GM18517 (cell line): ENCODE measurements around the gene ALG10B.
"Not testable (repeated sequence)": the region's sequence is repeated elsewhere in the genome, so short reads cannot be mapped to it uniquely, and the experiment has no call there.

ENCODE experiments used
- ATAC-seq: cut with Tn5 transposase; IDR thresholded peaks from one replicate; pipeline ENCODE4 v1.9.1; 2021; ENCODE audit warnings: mild to moderate bottlenecking, moderate library complexity; ENCODE audit not compliant: unreplicated experiment

The ALG10B gene, protein sequence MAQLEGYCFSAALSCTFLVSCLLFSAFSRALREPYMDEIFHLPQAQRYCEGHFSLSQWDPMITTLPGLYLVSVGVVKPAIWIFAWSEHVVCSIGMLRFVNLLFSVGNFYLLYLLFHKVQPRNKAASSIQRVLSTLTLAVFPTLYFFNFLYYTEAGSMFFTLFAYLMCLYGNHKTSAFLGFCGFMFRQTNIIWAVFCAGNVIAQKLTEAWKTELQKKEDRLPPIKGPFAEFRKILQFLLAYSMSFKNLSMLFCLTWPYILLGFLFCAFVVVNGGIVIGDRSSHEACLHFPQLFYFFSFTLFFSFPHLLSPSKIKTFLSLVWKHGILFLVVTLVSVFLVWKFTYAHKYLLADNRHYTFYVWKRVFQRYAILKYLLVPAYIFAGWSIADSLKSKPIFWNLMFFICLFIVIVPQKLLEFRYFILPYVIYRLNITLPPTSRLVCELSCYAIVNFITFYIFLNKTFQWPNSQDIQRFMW

DNA sequence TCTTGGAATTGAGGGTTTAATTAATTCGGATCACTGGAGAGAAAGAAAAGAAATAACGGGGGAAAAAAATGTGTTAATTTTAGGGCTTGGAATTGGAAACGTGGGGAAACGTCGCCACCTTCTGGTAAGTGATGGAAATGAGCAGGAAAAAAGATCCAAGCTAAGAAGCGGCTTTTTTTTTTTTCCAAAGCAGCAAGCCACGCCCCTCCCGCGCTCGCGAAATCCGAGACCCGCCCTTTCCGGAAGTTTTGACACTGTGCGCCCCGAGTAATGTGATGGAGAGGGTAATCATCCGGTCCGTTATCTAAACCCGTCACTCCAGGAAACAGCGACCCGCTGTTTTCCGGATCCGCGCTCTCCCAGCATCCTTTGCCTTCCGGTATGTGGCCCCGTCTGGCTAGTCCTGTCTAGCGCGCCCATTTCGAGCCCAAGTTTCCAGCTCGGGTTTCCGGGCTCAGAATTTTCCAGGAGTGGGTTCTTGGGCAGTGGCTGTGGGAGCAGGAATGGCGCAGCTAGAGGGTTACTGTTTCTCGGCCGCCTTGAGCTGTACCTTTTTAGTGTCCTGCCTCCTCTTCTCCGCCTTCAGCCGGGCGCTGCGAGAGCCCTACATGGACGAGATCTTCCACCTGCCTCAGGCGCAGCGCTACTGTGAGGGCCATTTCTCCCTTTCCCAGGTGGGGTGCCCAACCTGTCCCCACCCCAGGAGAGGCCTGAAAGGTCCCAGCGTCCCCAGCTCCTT, at the start of gene ALG10B:
Gene ALG10B, plus strand, starts transcription at position 384 of the 739 bp plus-strand sequence. Its CDS starts 120 bp downstream, at position 504.
- peak; percentile 99 for ATAC-seq

DNA sequence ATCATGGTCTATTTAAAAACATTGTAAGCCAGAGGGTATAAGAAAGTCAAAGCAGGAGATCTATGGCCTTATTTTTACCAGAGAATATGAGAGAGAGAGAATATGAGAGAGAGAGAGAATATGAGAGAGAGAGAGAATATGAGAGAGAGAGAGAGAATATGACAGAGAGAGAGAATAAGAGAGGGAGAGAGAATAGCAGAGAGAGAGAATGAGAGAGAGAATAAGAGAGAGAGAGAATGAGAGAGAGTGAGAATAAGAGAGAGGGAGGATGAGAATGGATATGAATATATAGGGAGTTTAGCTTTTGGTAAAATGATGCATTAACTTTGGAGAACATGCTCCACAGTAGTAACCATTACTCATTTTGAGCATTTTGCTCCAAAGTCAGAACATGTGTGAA, 48.0 kb upstream of the ALG10B start:
- ATAC-seq: no peak

DNA sequence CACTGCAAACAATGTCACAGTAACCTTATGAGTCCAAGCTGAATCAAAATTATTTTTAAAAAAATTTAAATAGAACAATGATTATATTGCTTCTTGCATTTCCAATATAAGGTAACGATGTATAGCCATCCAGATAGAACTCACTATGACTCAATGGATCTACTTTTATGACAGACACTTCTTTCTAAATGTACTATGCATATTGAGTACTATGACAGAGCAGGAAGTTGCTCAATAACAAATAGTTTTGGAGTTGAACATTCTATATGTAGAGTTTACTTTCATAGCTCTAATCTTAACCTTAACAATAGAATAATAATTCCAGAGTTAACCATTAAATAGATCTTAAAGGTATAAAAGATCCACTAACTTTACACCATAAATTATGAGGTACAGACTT, 46.7 kb upstream of the ALG10B start:
- no peak for ATAC-seq

DNA sequence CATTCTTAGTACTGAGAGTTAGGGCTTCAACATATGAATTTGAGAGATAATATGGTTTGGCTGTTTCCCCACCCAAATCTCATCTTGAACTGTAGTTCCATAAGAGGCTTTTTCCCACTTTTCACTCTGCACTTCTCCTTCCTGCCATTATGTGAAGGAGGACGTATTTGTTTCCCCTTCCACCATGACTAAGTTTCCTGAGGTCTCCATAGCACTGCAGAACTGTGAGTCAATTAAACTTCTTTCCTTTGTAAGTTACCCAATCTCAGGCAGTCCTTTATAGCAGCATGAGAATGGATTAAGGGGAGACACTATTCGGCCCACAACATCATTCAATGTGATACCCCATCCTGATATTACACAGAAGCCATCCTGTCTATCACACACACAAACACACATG, 36.8 kb upstream of the ALG10B start:
- no peak for ATAC-seq

DNA sequence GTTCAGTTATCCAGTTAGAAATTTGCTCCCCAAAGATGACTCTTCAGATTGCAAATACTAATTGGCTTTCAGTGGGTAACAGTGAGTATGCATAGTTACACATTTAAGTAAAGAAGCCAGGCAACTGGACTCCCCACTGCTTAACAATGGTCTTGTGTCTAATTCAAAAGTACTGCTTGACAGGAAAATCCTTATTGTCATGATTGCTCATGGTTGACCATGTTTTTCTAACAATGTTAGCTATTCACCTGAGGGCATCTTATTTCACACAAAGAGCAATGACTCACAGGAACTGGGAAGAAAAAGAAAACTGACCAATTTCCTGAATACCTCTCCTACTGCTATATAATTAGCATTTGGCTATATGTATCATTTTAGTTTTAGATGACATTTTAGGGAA, 33.7 kb upstream of the ALG10B start:
- ATAC-seq: no peak

DNA sequence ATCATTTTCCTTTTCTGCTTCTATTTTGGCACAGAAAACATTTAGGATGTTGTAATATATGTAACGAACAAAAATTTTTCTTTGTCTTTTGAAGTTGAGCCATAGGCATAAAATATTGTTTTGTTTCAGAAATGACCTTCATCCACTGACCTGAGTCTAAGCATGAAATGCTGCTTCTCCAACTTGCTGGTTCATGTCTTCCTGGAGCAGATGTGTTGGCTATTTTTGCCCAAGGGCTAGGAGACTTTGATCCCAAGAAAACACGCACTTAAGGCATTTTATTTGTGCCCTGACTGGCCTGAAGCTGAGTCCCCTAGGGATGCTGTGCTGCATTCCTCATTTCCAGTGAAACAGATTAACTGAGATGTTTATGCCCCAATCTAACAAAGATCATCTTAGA, 27.2 kb upstream of the ALG10B start:
- no peak for ATAC-seq

DNA sequence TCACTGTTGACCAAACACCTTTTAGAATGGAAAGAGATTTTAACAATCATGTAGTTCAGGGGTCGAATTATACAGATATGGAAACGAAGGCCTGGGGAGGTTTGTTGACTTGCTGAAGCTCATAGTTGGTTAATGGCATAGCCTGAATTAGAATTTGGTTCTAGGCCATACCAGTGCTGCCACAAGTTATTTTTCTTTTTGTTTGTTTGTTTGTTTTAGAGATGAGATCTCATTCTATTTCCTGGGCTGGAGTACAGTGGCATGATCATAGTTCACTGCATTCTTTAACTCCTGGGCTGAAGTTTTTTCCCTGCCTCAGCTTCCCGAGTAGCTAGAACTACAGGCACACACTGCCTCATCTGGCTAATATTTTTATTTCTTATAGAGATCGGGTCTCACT, 25.4 kb upstream of the ALG10B start:
- no peak for ATAC-seq

DNA sequence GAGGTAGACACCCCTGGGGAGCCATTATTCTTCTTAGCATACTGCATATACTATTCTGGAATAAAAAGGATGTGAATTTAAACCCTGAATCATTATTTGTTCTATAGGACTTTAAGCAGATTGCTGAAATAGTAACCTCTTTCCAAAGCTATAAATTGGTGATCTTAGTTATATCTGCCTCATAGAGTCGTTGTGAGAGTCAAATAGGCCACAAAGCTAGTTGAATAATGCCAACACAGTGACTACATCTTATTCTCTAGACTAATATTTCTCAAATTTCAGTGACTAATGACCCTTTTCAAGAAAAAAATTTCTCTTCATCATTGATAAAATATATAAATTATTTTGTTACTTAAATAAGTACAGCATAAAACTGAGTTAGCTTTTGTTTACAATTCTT, 13.6 kb upstream of the ALG10B start:
- not testable (repeated sequence) for ATAC-seq

DNA sequence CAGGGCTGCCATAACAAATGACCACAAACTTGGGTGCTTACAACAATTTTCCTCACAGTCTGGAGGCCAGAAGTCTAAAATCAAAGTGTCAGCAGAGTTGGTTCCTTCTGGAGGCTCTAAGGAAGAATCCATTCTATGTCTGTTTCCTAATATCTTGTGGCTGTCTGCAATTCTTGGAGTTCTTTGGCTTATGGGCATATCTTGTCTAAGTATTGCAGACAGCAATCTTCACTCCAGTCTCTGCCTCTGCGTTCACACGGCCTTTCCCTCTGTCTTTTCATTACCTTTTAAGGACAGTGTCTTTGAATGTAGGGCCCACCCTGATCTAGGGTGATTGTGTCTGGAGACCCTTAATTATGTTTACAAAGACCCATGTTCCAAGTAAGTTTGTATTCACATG, 5.4 kb downstream of the ALG10B start:
- ATAC-seq: not testable (repeated sequence)

DNA sequence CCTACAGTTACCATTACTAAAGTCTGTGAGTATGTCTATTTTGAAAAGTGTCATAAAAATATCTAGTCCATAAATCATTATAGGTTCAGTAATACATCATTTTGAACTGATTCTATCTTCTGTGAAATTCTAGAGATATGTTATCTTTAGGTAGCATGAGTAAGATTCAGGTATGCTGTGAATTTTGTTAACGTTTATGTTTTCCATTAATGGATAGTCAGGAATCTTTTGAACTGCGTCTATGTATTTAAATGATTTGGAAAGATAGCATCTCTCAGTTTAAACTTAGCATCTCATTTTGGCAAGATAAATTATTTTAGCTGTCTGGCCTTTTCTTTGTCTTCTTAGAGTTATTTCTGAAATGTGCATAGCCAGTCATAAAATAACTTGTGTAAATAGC, 8.3 kb downstream of the ALG10B start:
- no peak for ATAC-seq

DNA sequence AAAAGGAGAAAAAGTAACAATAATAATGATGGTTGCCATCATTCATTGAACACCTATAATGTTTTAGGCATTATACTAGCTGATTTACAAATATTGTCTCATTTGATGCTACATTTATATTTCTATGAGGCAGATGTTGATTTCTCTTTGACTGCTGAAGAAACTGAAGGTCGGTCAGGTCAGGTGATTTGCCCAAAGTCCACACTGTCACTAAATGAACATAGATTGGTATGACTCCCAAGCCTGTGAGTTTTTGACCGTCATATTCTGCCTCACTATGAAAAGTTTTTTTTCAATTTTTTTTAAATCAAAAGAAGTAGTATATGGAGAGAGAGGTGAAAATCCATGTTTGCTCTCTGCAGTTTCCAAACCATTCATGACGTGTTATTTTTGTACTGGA, 10.8 kb downstream of the ALG10B start:
- no peak for ATAC-seq

DNA sequence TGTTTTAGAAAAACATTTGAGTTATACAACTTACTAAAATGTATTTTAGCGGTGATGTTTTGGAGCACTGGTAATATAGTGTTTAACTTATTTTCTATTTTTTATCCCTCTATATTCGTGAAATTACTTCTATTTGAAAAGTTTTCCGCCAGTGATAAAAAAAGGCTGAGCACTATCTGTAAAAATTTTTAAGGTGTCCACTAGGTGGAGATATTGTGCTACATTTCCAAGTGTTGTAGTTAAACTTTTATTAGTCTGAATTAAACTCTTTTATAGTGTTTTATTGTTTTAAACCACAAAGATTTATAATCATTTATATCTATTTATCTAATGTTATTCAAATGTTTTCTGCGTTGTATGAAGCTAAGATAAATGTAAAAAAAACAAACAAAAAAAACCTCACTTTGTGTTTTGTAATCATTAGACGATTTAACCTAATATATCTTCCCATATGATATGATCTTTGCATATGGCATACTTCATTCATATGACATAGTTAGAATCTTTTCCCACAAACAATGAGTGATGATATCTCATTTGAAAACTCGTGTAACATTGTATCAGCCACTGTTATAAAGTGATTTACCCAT, 11.8 kb downstream of the ALG10B start:
- ATAC-seq: no peak

DNA sequence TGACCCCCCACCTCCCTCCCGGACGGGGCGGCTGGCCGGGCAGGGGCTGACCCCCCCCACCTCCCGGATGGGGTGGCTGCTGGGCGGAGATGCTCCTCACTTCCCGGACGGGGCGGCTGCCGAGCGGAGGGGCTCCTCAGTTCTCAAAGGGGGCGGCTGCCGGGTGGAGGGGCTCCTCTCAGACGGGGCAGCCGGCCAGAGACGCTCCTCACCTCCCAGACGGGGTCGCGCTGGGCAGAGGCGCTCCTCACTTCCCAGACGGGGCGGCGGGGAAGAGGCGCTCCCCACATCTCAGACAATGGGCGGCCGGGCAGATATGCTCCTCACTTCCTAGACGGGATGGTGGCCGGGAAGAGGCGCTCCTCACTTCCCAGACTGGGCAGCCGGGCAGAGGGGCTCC, 13.8 kb downstream of the ALG10B start:
- not testable (repeated sequence) for ATAC-seq

DNA sequence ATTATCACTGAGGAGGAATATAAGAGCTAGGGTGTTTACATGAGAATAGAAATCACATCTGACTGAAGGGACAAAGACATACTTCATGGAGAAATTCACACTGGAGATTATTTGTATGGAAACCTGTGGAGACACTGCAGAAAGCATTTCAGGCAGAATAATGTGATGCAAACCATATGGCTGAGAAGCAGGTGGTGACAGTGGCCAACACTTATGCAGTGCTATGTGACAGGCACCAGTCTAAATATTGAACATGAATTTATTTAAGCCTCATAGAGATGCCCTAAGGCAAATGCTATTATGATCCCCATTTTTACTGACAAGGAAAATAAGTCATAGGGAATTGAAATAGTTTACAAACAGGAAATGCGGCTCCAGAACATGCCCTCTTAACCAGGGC, 16.2 kb downstream of the ALG10B start:
- ATAC-seq: no peak

DNA sequence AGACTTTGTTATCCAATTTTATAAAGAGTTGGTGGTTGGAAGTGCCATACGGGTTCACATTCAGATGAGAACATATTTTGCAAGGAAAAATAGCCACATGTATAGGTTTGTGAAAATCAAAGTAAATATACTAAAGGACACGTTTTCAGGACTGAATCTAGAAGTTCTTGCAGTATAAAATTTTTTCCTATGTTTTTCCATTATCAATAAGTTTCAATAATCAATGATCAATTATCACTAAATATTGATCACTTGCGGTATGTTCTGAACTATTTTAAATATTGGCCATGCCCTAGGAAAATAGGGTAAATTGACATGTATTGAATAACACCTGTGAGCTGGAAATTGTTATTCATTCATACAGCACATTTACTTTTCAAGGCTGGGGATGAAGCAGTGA, 25.9 kb downstream of the ALG10B start:
- no peak for ATAC-seq

DNA sequence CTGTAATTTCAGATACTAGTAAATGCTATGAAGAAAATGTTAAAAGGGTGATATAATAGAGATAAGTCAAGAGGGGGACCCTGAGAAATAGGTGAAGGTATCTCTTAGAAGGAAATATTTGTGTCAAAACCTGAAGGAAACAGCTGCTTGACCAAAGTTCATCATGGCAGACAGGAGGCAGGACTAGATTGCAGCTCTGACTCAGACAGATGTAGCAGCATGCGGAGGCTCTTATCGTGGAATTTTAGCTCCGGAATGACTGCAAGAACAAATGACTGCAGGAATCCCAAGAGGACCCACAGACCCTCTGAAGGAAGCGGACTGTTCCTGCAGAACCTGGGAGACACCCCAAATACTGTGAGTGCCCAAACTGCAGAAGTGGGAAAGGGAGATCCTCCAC, 26.7 kb downstream of the ALG10B start:
- ATAC-seq: not testable (repeated sequence)

DNA sequence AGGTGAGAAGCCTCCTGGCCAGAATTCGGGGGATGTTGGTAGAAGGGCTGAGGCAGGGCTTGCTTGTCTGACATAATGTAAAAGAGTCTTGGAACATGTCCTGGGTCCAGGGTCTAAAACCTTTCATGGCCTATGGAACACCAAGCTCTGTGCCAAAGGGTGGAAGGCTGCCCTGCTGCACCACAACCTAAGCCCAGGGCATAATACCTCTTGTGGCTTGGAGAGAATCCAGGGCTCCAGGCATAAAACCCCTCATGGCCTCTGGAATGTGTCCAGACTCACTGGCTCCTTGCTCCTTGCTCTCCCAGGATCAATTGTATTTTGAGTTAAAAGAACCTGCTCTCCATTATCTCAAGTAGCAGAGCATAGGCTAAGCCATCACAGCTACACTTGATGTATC, 27.3 kb downstream of the ALG10B start:
- ATAC-seq: not testable (repeated sequence)

DNA sequence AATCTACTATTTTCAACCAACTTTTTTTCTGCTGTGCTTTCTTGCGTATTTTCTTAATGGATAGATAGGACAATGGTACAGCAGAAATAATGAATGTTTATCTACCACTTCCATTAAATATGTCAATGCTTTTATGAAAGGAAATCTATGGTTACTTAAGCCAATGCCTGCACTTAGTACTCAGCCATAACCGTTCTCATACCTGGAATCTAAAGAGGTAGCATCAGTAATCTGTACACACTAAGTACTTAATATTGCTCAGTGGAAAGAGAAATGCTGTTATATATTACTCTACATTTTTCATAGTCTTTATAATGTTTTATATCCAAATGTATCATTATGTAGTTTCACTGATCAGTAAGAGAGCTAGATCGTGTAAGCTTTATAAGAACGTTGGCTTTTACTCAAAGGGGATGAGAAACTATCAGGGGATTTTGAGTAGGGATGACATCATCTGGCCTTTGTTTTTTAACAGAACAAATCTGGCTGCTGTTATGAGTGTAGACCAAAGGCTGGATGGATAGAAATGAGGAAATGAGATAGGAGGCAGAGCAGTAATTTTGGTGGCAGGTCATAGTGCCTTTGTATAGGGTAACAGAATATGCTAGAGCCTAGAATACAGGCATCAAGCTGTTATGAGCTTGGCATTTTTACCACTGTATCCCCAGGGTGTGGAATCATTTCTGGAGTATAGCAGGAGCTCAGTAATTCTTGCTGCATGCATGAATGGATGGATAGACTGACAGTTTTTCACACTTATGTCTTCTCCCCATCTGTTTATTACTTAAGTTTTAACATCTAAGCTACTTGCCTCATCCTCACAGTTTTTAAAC, 34.0 kb downstream of the ALG10B start:
- peak; percentile 100 for ATAC-seq

DNA sequence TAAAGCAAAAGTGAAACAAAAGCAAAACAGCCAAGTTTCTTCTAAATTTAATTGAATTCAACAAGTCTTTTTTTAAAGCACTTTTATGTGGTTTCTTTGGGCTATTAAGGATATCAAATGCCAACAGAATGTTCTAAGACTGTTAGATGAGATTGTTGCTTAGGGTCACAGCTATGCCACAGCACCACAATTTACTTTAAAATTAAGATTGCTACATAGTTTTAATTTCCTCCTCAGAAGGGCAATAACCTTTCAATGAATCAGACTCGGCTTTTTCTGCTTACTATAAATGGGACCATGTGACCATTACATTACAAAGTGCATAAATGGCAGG, 34.6 kb downstream of the ALG10B start:
- ATAC-seq: peak; percentile 0

DNA sequence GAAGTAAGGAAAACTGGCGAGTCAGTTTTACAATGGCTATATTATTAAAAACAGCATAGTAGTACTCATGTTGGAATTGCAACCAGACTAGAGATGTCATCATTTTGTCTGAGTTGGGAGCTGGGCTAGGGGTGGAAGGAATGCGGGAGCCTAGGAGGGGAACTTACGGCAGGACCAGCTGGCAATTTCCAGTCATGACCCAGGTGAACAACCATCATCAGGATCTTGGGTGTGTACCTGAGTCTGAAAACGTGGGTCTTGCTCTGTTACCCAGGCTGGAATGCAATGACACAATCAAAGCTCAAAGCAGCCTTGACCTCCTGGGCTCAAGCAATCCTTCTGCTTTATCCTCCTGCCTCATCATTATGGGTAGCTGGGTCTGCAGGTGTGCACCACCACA, 50.9 kb downstream of the ALG10B start:
- ATAC-seq: no peak

DNA sequence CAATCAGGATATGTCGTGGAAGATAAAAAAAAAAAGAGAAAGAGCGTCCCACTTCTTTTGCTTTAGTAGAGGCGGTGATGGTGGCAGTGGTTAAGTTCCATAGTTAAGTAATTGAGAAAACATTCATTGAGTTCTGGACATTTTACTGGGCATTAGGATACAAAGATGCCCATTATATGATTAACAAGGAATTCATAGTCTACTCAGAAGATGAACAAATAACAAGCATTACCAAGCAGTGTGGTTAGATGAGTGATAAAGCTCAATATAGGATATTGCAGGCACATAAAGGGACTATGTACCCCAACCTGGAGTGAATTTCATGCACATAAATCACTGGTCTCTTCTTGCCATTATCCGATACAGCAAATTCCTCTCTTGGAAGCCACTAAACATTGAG, 53.7 kb downstream of the ALG10B start:
- no peak for ATAC-seq
